Fibroblast of lung (primary cell): Measurements from ENCODE around the gene SEMA4C.

ENCODE experiments used
- EZH2 ChIP-seq: IDR thresholded peaks from 2 replicates; pipeline ENCODE4 v1.5.1; 2012; ENCODE audit warnings: low read length, control low read depth, mild to moderate bottlenecking; ENCODE audit errors: missing control alignments
- TF ChIP-seq, protein P1 (sequence below), 2 donors: IDR thresholded peaks in 1 of 2; conservative IDR thresholded peaks in 1 of 2; 1 replicate in 1 of 2; 2 replicates in 1 of 2; pipeline ENCODE4 v1.5.1; 2011 to 2012; ENCODE audit warnings: low read length in 2 of 2, control low read depth in 1 of 2, inconsistent platforms in 1 of 2, low read depth in 1 of 2, mild to moderate bottlenecking in 1 of 2

DNA sequence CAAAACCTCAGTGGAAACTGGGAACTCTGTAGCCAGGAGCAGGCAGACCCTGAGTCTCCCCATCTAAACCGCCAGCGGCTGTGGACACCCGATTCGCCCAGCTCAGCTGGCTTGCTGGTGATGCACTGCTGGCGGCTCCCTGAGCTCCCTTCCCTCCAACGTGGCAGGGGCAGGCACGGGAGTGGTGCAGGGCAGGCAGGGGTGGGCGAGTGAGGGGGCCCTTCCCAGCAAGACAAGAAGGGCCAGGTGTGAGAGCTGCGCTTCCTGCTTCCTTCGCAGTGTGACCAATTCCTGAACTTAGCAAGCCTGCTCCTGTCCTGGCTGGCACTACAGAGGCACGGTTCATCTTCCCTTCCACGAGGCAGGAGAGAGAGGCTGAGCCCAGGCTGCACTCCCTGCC lies 12.3 kb upstream of the SEMA4C start:
- TF ChIP-seq, protein P1, sequence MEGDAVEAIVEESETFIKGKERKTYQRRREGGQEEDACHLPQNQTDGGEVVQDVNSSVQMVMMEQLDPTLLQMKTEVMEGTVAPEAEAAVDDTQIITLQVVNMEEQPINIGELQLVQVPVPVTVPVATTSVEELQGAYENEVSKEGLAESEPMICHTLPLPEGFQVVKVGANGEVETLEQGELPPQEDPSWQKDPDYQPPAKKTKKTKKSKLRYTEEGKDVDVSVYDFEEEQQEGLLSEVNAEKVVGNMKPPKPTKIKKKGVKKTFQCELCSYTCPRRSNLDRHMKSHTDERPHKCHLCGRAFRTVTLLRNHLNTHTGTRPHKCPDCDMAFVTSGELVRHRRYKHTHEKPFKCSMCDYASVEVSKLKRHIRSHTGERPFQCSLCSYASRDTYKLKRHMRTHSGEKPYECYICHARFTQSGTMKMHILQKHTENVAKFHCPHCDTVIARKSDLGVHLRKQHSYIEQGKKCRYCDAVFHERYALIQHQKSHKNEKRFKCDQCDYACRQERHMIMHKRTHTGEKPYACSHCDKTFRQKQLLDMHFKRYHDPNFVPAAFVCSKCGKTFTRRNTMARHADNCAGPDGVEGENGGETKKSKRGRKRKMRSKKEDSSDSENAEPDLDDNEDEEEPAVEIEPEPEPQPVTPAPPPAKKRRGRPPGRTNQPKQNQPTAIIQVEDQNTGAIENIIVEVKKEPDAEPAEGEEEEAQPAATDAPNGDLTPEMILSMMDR (conservative IDR thresholded peaks at IDR 0.05 in 1 of 2, IDR thresholded peaks at IDR 0.05 in 1 of 2; ENCODE audit: low read depth in 1 of 2, low read length in 2 of 2), result no peak
- no peak for TF ChIP-seq EZH2
